Cardiac fibroblast (primary cell): Measurements from ENCODE around the gene RAB38.

Source experiments
- DNase-seq, 2 donors: peaks; one replicate each; pipeline versions ENCODE4 v3.0.0 to v3.0.0-alpha.2; 2010; ENCODE audit warnings: low read depth in 2 of 2
- H3K4me3 ChIP-seq, 2 donors: replicated peaks in 1 of 2; 1 replicate in 1 of 2; 2 replicates in 1 of 2; pipeline ENCODE4 v1.5.1; 2011; ENCODE audit warnings: low read depth in 2 of 2, low read length in 2 of 2, mild to moderate bottlenecking in 2 of 2, moderate library complexity in 1 of 2
- TF ChIP-seq, protein P1 (sequence below): IDR thresholded peaks from one replicate; pipeline ENCODE4 v1.5.1; 2011; ENCODE audit warnings: low read depth, mild to moderate bottlenecking, low read length, inconsistent platforms

Gene RAB38

DNA sequence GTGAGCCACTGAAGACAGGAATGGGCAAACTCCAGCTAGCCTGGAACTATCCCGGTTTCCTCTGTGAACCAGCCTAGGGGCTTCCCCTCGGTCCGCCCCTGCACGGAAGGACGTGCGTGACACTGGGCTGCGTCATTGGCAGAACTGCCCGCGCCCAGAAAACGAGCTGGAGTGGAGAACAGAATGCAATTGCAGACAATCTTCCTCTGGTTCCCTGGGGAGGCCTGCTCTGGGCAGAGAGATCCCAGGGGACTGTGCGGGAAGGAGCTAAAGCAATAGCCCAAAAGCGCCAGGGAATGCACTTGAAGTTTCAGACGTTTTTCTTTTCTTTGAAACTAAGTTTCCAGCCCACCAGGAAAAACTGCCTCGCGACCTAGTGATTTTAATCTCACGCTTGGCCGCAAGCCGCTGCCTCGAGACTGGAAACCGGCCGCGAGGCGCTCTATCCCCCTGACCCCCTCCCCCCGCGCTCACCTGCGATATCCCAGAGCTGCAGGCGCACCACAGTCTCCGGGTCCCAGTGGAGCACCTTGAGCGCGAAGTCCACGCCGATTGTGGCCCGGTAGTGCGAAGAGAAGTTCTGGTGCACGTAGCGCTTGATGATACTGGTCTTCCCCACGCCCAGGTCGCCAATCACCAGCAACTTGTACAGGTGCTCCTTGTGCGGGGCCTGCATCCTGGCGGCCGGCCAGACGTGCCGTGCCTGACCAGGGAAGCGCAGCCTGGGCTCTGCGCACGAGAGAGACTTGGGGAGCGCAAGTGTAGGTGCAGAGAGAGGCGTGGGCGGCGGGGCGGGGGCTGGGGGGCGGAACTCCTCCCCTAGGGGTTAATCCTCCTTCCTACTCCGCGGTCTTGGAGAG is at the start of gene RAB38:
Gene RAB38 (minus strand): TSS at position 735 of the 860 bp plus-strand sequence. CDS start 59 bp downstream, at position 676.
- TF ChIP-seq, protein P1, sequence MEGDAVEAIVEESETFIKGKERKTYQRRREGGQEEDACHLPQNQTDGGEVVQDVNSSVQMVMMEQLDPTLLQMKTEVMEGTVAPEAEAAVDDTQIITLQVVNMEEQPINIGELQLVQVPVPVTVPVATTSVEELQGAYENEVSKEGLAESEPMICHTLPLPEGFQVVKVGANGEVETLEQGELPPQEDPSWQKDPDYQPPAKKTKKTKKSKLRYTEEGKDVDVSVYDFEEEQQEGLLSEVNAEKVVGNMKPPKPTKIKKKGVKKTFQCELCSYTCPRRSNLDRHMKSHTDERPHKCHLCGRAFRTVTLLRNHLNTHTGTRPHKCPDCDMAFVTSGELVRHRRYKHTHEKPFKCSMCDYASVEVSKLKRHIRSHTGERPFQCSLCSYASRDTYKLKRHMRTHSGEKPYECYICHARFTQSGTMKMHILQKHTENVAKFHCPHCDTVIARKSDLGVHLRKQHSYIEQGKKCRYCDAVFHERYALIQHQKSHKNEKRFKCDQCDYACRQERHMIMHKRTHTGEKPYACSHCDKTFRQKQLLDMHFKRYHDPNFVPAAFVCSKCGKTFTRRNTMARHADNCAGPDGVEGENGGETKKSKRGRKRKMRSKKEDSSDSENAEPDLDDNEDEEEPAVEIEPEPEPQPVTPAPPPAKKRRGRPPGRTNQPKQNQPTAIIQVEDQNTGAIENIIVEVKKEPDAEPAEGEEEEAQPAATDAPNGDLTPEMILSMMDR, result no peak
- peak; percentile 83 to 93 for DNase-seq

DNA sequence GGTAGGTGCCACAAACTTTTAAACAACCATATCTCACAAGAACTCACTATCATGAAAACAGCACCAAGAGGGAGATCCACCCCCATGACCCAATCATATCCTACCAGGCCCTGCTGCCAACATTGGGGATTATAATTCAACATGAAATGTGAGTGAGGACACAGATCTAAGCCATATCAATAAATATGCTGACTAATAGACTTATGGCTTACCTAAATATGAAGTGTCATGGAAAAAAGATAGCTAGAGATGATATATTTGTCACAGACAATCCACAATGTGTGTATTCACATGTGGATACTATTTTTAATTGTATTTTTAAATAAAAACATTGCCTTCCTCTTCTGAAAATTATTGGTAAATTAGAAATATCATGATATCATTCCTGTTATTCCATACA is 38.2 kb upstream of the RAB38 start:
- DNase-seq, result no peak
- TF ChIP-seq, protein P1, result no peak
- no peak overlapping the region for H3K4me3 ChIP-seq

More for the DNA sequence above, at the start of gene RAB38:
- H3K4me3 ChIP-seq, result peak within 1 kb of the TSS; percentile 45 to 60

DNA sequence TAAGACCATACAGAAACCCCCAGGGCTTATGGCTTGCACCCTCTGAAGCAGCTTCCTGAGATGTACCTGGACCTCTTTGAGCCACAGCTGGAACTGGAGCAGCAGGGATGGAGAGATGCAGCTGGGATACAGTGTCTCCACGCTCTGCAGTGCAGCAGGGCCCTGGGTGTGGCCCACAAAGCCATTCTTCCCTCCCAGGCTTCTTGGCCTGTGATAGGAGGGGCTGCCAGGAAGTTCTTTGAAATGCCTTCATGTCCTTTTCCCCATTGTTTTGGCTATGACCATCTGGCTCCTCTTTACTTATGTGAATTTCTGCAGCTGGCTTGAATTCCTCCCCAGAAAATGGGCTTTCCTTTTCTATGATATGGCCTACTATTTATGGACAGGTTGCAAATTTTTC is 37.1 kb upstream of the RAB38 start:
- TF ChIP-seq, protein P1, result no peak
- peak in 1 of 2 donors; percentile 13 for DNase-seq
- H3K4me3 ChIP-seq, result no peak overlapping the region

DNA sequence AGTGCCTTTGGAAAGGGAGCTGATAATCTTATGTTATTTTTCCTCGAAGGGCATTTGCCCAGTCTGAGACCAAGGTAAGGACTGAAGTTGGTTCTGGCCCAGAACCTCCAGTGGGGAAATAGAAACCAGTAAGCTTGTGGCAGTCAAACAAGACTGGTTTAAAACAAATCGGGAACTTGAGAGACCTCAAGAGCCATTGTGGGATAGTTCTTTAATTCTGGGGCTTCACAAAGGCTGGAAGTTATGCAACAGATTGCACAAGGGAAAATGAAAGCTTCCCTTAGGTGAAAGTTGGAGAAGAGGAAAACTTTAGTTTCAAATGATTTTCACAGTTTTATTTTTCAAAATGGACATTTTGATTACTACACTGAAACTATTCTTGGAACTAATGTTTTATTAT is 33.5 kb upstream of the RAB38 start:
- DNase-seq, result peak; percentile 7 to 9
- H3K4me3 ChIP-seq, result no peak overlapping the region
- TF ChIP-seq, protein P1, result no peak

- peak in 1 of 2 donors; percentile 42 for DNase-seq
- TF ChIP-seq, protein P1, result no peak
- no peak overlapping the region for H3K4me3 ChIP-seq
Measured at GRCh38 chr11:88206751-88207150, 31.5 kb upstream of the RAB38 start.

DNA sequence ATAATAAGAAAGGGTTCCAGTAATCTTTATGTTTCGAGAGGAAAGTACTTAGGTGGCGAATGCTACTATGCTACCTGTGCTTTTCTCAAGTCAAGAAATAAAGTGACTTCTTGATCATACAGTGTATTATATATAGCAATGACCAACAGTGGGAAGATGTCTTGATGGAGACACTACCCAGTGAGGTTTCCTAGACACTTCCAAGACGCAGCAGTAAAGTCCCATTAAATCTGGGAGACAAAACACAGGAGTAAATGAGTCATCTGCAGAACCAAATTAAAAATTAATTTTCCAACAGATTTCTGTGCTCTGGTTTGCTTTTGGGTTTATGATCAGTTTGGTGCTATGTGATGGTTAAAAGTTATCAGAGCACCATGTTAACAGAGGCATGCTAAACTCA is 29.1 kb upstream of the RAB38 start:
- TF ChIP-seq, protein P1, result no peak
- no peak overlapping the region for H3K4me3 ChIP-seq
- DNase-seq, result no peak
